Mesothelial cell of epicardium (in vitro differentiated cells): ENCODE results near the gene SCN3B. TPM values are rescaled to one million over a fixed set of nuclear protein-coding genes. Genes with fewer than 3 reads are reported as not detected.

Experiments
- DNase-seq, 2 experiments: peaks; one replicate each; pipeline ENCODE4 v3.0.0; 2021; ENCODE audit warnings: low spot score in 2 of 2; ENCODE audit not compliant: unreplicated experiment in 2 of 2
- H3K27ac Mint-ChIP-seq: 2 replicates; pipeline ENCODE4 v1.8.0; 2021; ENCODE audit warnings: mixed read lengths
- H3K27me3 Mint-ChIP-seq: 2 replicates; pipeline ENCODE4 v1.8.0; 2021; ENCODE audit warnings: low read depth, mixed read lengths
- H3K36me3 Mint-ChIP-seq: 2 replicates; pipeline ENCODE4 v1.8.0; 2021; ENCODE audit warnings: mixed read lengths
- H3K4me1 Mint-ChIP-seq: 2 replicates; pipeline ENCODE4 v1.8.0; 2021; ENCODE audit warnings: mixed read lengths
- H3K4me3 Mint-ChIP-seq: 2 replicates; pipeline ENCODE4 v1.8.0; 2021; ENCODE audit warnings: mild to moderate bottlenecking, moderate library complexity, mixed read lengths
- H3K9me3 Mint-ChIP-seq: 2 replicates; pipeline ENCODE4 v1.8.0; 2021; ENCODE audit warnings: mixed read lengths
- total RNA-seq: library from RNA; stranded (reverse); gene quantifications from 3 replicates; pipeline ENCODE4 v1.2.1, GENCODE V29; 2021
- TF ChIP-seq, protein P1 (sequence below): fragments of 200-600 bp; sonication (generic); IDR thresholded peaks from one replicate; pipeline ENCODE4 v1.5.0; 2021; ENCODE audit warnings: antibody characterized with exemption; ENCODE audit not compliant: unreplicated experiment

SCN3B gene, protein sequence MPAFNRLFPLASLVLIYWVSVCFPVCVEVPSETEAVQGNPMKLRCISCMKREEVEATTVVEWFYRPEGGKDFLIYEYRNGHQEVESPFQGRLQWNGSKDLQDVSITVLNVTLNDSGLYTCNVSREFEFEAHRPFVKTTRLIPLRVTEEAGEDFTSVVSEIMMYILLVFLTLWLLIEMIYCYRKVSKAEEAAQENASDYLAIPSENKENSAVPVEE
- 0.14 to 0.35 TPM (median 0.22 TPM) in 3 replicates for total RNA-seq

DNA sequence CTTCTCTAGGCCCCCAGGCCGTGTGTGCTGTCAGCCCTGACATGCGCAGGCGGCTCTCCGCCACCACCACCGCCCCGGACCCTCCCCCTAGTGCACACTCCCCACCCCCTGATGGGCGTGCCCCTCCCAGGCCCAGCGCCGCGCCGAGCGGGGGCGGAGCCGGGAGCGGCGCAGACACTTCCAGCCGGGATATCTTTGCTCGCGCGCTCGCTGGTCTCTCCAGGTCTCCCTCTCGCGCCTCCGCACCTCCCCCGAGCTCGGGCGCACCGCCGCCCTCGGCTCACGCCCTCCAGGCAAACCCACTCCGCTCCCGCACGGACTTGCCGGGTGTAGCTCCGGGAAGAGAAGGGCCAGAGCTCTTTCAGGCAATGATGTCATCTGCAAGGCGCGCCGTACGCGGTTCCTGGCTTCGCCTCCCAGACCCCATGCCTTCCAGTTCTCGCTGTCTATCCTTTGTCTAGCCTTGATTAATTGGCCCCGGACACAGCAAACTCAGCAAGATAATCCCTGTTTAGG, at the start of gene SCN3B:
Gene SCN3B (minus strand): TSS at position 59 of the 516 bp plus-strand sequence. CDS start 823 bp downstream, outside the sequence.
- peak; percentile 59 to 76 for DNase-seq
- Mint-ChIP-seq H3K36me3 (no peaks in the 10 kb centered on the region), H3K27me3 (peaks cover 83% of the 10 kb centered on the region), H3K4me3 (peak within 1 kb of the TSS; percentile 77), H3K27ac (peak within 1 kb of the TSS; percentile 83), H3K9me3 (no peaks in the 10 kb centered on the region), H3K4me1 (peaks cover 8% of the 10 kb centered on the region)
- TF ChIP-seq, protein P1, sequence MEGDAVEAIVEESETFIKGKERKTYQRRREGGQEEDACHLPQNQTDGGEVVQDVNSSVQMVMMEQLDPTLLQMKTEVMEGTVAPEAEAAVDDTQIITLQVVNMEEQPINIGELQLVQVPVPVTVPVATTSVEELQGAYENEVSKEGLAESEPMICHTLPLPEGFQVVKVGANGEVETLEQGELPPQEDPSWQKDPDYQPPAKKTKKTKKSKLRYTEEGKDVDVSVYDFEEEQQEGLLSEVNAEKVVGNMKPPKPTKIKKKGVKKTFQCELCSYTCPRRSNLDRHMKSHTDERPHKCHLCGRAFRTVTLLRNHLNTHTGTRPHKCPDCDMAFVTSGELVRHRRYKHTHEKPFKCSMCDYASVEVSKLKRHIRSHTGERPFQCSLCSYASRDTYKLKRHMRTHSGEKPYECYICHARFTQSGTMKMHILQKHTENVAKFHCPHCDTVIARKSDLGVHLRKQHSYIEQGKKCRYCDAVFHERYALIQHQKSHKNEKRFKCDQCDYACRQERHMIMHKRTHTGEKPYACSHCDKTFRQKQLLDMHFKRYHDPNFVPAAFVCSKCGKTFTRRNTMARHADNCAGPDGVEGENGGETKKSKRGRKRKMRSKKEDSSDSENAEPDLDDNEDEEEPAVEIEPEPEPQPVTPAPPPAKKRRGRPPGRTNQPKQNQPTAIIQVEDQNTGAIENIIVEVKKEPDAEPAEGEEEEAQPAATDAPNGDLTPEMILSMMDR: peak; percentile 0

DNA sequence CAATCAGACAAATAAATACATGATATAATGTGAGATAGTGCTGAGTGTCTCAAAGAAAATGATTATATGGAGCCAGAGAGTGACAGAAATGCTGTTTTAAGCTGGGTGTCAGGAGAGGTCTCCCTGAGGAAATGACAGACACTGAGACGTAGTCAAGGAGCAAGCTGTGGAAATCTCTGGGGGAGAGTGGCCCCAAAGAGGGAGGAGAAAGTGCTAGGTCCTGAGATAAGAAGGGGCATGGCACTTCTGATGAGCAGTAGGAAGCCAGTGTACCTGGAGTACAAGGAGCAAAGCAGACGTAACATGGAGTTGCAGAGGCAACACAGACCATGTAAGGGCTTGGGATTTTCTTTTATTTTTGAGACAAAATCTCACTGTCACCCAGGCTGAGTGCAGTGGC, 48.3 kb upstream of the SCN3B start:
- peaks cover 9% of the 10 kb centered on the region for H3K27me3 Mint-ChIP-seq

DNA sequence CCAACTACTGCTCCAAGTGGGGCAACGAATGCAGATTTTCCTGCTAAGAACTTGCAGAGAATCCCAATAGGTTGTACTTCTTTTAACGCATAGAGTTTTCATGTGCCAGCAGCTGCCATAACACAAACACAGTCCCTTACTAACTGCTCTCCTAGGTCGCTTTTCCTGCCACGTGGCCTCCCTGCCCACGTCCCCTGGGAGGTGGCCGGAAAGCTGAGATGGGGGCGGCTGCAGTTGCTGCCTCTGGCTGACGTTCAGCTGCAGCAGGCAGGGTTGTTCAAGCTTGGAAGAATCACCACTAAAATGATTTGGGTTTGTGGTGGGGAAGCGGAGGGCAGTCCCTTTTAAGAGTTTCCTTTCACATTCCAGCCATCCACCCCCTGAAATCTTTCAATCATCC, 47.7 kb upstream of the SCN3B start:
- Mint-ChIP-seq H3K4me3 (no peak overlapping the region), H3K9me3 (peaks cover 7% of the 10 kb centered on the region), H3K27me3 (peaks cover 9% of the 10 kb centered on the region), H3K27ac (no peak overlapping the region), H3K36me3 (no peaks in the 10 kb centered on the region), H3K4me1 (no peaks in the 10 kb centered on the region)
- no peak for DNase-seq
- TF ChIP-seq, protein P1: no peak

More for the DNA sequence above, 48.3 kb upstream of the SCN3B start:
- TF ChIP-seq, protein P1: no peak
- H3K4me1 Mint-ChIP-seq: peaks cover 2% of the 10 kb centered on the region
- H3K27ac Mint-ChIP-seq: no peak overlapping the region
- H3K36me3 Mint-ChIP-seq: no peaks in the 10 kb centered on the region
- DNase-seq: no peak
- H3K9me3 Mint-ChIP-seq: peaks cover 7% of the 10 kb centered on the region
- no peak overlapping the region for H3K4me3 Mint-ChIP-seq

DNA sequence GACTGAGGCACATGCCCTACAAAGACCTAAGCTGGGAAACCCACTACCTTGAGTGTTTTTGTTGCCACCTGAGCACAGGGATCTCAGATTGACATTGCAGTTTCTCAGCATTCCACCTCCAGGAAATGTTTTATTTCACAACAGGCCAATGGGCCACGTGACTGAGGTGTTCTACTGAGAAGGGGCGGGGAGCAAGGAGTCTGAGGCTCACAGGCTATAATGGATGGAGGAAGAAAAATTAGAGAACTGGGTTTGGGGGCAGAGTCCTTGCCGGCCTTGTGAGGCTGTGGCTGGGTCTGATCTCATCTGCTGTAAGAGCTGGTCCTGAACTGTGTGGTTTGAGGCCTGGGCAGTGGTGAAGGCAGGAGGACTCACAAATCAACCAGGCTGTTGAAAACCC, 46.3 kb upstream of the SCN3B start:
- Mint-ChIP-seq H3K27ac (no peak overlapping the region), H3K4me3 (no peak overlapping the region), H3K27me3 (peaks cover 11% of the 10 kb centered on the region), H3K9me3 (peaks cover 7% of the 10 kb centered on the region), H3K36me3 (no peaks in the 10 kb centered on the region), H3K4me1 (no peaks in the 10 kb centered on the region)
- no peak for DNase-seq
- TF ChIP-seq, protein P1: no peak

DNA sequence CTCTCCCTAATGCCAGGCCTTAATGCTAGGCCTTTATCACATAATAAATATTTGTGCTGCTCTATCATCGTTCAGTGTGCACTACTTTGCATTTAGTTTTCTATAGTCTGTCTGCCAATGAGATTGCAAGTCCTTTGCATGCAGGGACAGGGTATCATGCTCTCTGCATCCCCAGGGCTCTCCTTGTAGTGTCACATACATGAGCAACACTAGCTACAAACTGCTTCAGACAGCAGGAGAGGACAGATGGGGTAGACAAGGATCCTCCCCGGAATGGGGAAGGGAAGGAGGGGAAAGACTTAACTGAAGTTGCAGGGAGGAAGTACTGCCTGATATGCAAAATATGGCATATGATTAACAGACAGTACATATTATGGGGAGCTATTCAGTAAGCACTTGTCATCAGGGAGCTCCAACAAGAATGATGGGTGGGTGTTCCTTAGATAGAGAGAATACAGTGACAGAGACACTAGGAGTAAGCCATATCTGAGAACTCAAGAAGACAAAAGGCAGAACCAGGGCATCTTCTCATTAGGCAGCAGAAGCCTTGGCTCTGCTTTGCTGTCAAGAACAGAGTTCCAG, 44.2 kb upstream of the SCN3B start:
- TF ChIP-seq, protein P1: no peak
- Mint-ChIP-seq H3K4me3 (no peak overlapping the region), H3K27me3 (peaks cover 19% of the 10 kb centered on the region), H3K36me3 (no peaks in the 10 kb centered on the region), H3K27ac (no peak overlapping the region), H3K9me3 (peaks cover 7% of the 10 kb centered on the region), H3K4me1 (no peaks in the 10 kb centered on the region)
- DNase-seq: no peak
